Gastroesophageal sphincter (tissue), 3 donors: ENCODE results near the gene JPH4.

ENCODE experiments used
- CTCF ChIP-seq, 4 experiments: fragments of 200-600 bp in 2 of 4; fragments of 450-650 bp in 2 of 4; sonication (generic) in 1 of 4; IDR thresholded peaks; one replicate each; pipeline ENCODE4 v1.5.1; 2017 to 2019; ENCODE audit warnings: antibody characterized with exemption in 4 of 4, mild to moderate bottlenecking in 2 of 4, moderate library complexity in 2 of 4
- POLR2A ChIP-seq, 2 donors: fragments of 450-650 bp; IDR thresholded peaks; one replicate each; pipeline ENCODE4 v1.6.1; 2017; ENCODE audit warnings: antibody characterized with exemption in 2 of 2, mild to moderate bottlenecking in 2 of 2, moderate library complexity in 1 of 2

- TF ChIP-seq CTCF (IDR thresholded peaks at IDR 0.05) (no peak), POLR2A (IDR thresholded peaks at IDR 0.05) (no peak)
These were observed 32.0 kb downstream of the JPH4 start for GRCh38 chr14:23546450-23547035.
